SH-SY5Y (cell line): ENCODE data around the gene STAB2.

Source experiments
- GATA2 ChIP-seq: IDR thresholded peaks from 2 replicates; pipeline ENCODE4 v1.6.1; 2011; ENCODE audit warnings: mild to moderate bottlenecking, low read depth, low read length
- GATA3 ChIP-seq: IDR thresholded peaks from 2 replicates; pipeline ENCODE4 v1.6.1; 2011; ENCODE audit warnings: low read depth, mild to moderate bottlenecking, low read length, moderate library complexity

STAB2 gene

DNA sequence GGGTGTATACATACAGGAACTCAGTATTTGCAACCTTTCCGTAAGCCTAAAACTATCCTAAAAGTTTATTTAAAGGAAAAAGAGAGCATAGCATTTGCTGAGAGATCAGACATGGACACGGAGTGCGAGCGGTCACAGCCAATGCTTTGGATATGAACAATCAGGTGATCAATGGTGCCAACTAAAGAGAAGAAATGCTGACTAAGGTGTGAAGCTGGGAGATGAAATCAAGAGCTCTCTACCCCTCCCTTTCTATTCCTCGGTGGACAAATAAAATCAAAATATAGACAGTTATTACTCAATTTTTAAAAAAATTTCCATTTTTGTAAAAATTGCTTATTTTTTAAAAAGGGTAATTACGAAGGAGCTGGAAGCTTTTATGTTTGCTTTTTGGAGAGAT, 224.7 kb downstream of the STAB2 start:
- TF ChIP-seq GATA2 (no peak), GATA3 (no peak)

DNA sequence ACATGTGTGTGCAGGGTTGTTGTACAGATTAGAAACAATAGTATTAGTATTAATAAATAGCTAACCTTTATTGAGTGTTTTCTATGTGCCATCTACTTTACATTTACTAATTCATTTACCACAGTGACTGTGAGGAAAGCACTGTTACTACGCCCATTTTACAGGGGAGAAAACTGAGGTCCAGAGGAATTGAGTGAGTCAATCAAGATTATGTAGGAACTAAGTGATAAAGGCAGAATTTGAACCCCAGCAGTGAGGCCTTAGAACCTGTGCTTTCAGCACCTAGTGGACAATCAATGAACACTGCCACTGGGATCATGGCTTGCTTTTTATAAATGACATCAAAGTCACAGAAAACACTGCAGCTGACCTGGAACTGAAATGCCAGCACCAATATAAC, 225.7 kb downstream of the STAB2 start:
- no peak for TF ChIP-seq GATA2
- TF ChIP-seq GATA3, result no peak

DNA sequence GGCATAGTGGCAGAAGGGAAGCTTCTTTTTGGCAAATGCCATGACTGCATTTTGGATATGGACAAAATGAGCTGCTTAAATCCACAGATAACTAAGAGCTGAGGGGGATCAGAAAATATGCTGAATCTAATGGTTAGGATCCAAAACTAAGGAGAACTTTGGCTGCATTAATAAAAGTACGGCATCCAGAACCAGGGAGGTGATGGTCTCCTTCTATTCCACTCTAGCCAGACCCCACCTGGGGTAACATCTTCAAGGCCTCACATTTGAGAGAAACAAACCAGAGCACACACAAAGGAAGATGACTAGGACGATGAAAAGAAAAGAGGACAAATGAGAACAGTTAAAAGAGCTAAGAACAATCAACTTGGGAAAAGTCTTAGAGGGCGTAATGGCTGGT, 226.4 kb downstream of the STAB2 start:
- TF ChIP-seq GATA2 (no peak), GATA3 (no peak)

- no peak for TF ChIP-seq GATA2
- TF ChIP-seq GATA3, result no peak
Measured at GRCh38 chr12:103813949-103814348, 226.9 kb downstream of the STAB2 start.

- no peak for TF ChIP-seq GATA2
- no peak for TF ChIP-seq GATA3
Measured at GRCh38 chr12:103814436-103814835, 227.4 kb downstream of the STAB2 start.
